ENCODE measurements around the gene ADGRD1.

ADGRD1 gene

DNA sequence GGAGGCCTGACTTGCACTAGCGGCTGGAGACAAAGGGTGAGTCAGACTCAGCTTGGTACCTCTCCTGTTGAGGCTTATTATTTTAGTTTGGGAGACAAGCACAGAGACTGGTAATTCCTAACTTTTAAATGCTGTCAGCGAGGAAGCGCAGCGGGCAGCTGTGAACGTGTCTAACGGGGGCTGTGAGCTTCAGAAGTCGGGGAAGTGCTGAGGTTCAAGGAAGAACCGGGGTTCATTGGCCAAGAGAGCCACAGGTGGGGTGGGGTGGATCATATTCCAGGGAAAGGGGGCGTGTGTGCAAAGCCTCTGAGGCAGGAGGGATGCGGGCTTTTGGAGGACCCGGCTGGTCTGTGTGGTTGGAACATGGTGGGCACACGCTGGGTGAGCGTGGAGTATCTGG lies 36.1 kb upstream of the ADGRD1 start:
- H3K9me2 ChIP-seq (replicated peaks; ENCODE audit: control insufficient read depth, low read length), result no peaks in the 10 kb centered on the region
- H3K27ac ChIP-seq (ENCODE audit: low read depth, low read length), result no peak overlapping the region
- TF ChIP-seq, protein P1, sequence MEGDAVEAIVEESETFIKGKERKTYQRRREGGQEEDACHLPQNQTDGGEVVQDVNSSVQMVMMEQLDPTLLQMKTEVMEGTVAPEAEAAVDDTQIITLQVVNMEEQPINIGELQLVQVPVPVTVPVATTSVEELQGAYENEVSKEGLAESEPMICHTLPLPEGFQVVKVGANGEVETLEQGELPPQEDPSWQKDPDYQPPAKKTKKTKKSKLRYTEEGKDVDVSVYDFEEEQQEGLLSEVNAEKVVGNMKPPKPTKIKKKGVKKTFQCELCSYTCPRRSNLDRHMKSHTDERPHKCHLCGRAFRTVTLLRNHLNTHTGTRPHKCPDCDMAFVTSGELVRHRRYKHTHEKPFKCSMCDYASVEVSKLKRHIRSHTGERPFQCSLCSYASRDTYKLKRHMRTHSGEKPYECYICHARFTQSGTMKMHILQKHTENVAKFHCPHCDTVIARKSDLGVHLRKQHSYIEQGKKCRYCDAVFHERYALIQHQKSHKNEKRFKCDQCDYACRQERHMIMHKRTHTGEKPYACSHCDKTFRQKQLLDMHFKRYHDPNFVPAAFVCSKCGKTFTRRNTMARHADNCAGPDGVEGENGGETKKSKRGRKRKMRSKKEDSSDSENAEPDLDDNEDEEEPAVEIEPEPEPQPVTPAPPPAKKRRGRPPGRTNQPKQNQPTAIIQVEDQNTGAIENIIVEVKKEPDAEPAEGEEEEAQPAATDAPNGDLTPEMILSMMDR (IDR thresholded peaks at IDR 0.05; ENCODE audit: low read depth, low read length, poor library complexity, severe bottlenecking), result no peak
- TF ChIP-seq EZH2phosphoT487 (IDR thresholded peaks at IDR 0.05; ENCODE audit: borderline replicate concordance, low read length), result no peak

GRCh38 chr12:130919086-130919485 lies 34.6 kb upstream of the ADGRD1 start:
- no peaks in the 10 kb centered on the region for H3K9me2 ChIP-seq (replicated peaks; ENCODE audit: control insufficient read depth, low read length)
- H3K4me3 ChIP-seq (ENCODE audit: low read length), result no peak overlapping the region
- H4K20me1 ChIP-seq (ENCODE audit: control insufficient read depth, insufficient read depth, low read depth, low read length), result no peaks in the 10 kb centered on the region
- H3K4me1 ChIP-seq (ENCODE audit: control insufficient read depth, low read length), result peaks cover 7% of the 10 kb centered on the region
- H3K36me3 ChIP-seq (ENCODE audit: control insufficient read depth, low read length), result no peaks in the 10 kb centered on the region
- no peaks in the 10 kb centered on the region for H3K9me3 ChIP-seq (ENCODE audit: control insufficient read depth, insufficient read depth, low read length)
- H3K27ac ChIP-seq (ENCODE audit: low read depth, low read length), result no peak overlapping the region
- H3K4me2 ChIP-seq (ENCODE audit: low read length), result no peak overlapping the region
- H3K27me3 ChIP-seq (ENCODE audit: control insufficient read depth, low read length), result no peaks in the 10 kb centered on the region
- no peak for TF ChIP-seq EZH2phosphoT487 (IDR thresholded peaks at IDR 0.05; ENCODE audit: borderline replicate concordance, low read length)
- TF ChIP-seq, protein P1 (IDR thresholded peaks at IDR 0.05; ENCODE audit: low read depth, low read length, poor library complexity, severe bottlenecking), result no peak
- no peaks in the 10 kb centered on the region for H3F3A ChIP-seq (ENCODE audit: control insufficient read depth, insufficient read depth)
- H3K79me2 ChIP-seq (ENCODE audit: control insufficient read depth, low read length), result no peaks in the 10 kb centered on the region

More for the DNA sequence above, 36.1 kb upstream of the ADGRD1 start:
- Histone ChIP-seq H3K9me3 (ENCODE audit: control insufficient read depth, insufficient read depth, low read length) (no peaks in the 10 kb centered on the region), H3K27me3 (ENCODE audit: control insufficient read depth, low read length) (no peaks in the 10 kb centered on the region), H3K79me2 (ENCODE audit: control insufficient read depth, low read length) (no peaks in the 10 kb centered on the region), H3K4me3 (ENCODE audit: low read length) (no peak overlapping the region), H3F3A (ENCODE audit: control insufficient read depth, insufficient read depth) (no peaks in the 10 kb centered on the region), H3K4me2 (ENCODE audit: low read length) (no peak overlapping the region), H3K4me1 (ENCODE audit: control insufficient read depth, low read length) (peaks cover 7% of the 10 kb centered on the region), H3K36me3 (ENCODE audit: control insufficient read depth, low read length) (no peaks in the 10 kb centered on the region), H4K20me1 (ENCODE audit: control insufficient read depth, insufficient read depth, low read depth, low read length) (no peaks in the 10 kb centered on the region)

- H3K27ac ChIP-seq (ENCODE audit: low read depth, low read length), result no peak overlapping the region
- no peaks in the 10 kb centered on the region for H3F3A ChIP-seq (ENCODE audit: control insufficient read depth, insufficient read depth)
- no peaks in the 10 kb centered on the region for H3K9me2 ChIP-seq (replicated peaks; ENCODE audit: control insufficient read depth, low read length)
- H4K20me1 ChIP-seq (ENCODE audit: control insufficient read depth, insufficient read depth, low read depth, low read length), result no peaks in the 10 kb centered on the region
- H3K4me2 ChIP-seq (ENCODE audit: low read length), result no peak overlapping the region
- no peaks in the 10 kb centered on the region for H3K36me3 ChIP-seq (ENCODE audit: control insufficient read depth, low read length)
- no peaks in the 10 kb centered on the region for H3K27me3 ChIP-seq (ENCODE audit: control insufficient read depth, low read length)
- TF ChIP-seq EZH2phosphoT487 (IDR thresholded peaks at IDR 0.05; ENCODE audit: borderline replicate concordance, low read length), result no peak
- TF ChIP-seq, protein P1 (IDR thresholded peaks at IDR 0.05; ENCODE audit: low read depth, low read length, poor library complexity, severe bottlenecking), result no peak
- no peaks in the 10 kb centered on the region for H3K9me3 ChIP-seq (ENCODE audit: control insufficient read depth, insufficient read depth, low read length)
- H3K4me1 ChIP-seq (ENCODE audit: control insufficient read depth, low read length), result peaks cover 7% of the 10 kb centered on the region
- no peaks in the 10 kb centered on the region for H3K79me2 ChIP-seq (ENCODE audit: control insufficient read depth, low read length)
- H3K4me3 ChIP-seq (ENCODE audit: low read length), result no peak overlapping the region
Measured at GRCh38 chr12:130920119-130920703, 33.5 kb upstream of the ADGRD1 start.
